ENCODE measurements around the gene SLC7A10.

Gene SLC7A10

DNA sequence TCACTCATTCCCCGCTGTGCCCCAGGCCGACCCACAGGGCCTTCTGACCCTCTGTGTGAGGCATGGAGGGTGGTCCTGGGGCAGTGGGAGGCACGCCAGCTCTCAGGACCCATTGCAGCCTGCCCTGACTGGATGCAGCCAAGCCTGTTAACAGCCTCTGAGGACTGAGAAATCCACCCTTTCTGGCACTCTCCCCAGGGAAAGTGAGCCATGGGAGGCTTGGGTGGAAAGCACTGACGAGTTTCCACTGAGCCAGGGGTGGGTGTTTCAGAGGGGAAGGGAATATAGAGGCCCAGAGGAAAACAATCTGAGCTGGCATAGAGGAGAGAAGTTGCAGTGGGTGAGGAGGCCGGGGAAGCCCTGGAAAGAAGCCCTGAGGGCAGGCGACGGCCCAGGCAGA is 30.6 kb upstream of the SLC7A10 start:
- DNase-seq, result no peak
- intact Hi-C loops (cut with DNase I), result no loop called here

DNA sequence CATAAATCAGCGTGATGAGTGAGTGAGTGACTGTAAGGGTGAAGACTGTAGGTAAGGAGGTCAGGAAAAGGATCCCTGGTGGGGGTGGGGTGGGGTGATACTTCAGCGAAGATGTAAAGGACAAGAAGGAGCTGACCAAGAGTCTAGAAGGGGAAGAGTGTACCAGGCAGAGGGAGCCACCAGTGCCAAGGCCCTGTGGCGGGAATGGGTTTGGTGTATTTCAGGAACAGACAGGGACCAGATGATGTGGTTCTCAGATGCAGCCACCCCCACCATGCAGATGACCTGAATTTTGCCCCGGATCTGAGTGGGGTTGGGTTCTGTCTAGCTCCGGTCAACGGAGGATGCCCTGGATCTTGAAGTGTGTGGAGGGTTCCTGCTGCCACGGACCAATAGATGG is 30.1 kb upstream of the SLC7A10 start:
- DNase-seq, result no peak
- intact Hi-C loops (cut with DNase I), result no loop called here

DNA sequence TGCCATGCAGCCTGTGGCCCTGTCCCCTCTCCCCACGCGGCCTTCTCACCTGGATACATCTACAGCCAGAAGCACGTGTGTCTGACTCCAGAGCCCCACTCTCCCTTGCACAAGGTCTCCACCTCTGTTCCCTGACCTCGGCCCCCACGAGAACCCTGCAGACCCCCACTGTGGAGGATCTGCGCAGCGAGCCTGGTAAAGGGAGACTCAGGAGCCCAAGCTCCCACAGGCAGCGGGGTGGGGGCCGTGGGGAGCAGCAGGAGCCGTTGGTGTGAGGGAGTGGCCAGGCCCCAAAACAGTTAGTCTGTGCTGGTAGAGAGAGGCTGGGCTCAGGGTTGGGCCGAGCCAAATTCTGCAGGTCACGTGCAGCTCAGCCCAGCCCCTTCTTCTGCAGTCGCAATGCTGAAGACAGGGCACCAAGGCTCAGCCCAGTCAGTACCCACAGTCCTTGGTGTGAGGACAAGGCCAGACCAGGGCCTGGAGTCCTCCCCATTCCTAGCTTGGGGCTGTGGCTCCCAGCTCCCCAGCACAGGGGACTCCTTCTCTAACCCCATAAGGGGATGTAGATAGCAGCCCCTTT is 28.7 kb upstream of the SLC7A10 start:
- intact Hi-C loops (cut with DNase I), result no loop called here
- no peak for DNase-seq

DNA sequence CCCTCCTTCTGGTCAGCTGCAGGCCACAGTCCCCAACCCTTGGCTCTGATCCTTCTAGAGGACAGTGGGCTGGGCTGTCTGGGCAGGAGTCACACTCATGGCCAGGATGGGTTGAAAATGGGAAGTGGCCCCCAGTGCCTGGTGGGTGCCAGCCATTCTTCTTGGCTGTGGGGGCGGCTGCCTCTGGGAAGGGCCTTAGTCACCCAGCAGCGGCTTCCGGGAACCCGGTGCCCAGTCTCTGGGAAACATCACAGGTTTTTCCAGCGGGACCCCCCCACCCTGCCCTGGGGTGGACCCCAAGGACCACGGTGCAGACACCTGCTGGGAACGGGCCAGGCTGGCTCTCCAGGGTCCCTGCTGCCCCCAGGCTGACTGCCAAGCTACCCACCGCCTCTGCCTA is 27.3 kb upstream of the SLC7A10 start:
- intact Hi-C loops (cut with DNase I), result no loop called here
- DNase-seq, result peak in 4 of 10 donors; percentile 20 to 62 (median 40)

DNA sequence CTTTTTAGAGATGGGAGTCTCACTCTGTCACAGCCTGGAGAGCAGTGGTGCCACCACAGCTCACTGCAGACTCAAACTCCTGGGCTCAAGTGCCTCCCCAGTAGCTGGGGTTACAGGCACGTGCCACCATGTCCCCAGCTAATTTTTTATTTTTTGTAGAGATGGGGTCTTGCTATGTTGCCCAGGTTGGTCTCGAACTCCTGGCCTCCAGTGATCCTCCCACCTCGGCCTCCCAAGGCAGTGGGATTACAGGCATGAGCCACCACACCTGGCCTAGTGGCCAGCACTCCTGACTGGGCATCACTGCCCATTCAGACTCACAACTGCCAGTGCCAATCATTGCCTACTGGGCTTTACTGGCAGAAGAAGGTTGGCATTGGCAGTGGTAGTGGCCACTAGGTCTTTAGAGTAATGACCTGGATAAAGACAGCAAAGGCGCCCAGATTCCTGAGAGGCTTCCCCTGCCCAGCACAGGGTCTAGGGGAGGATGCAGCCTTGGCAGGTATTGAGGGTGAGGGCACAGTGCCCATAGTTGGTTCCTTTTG is 26.8 kb upstream of the SLC7A10 start:
- DNase-seq, result peak in 3 of 10 donors; percentile 11 to 31 (median 15)
- intact Hi-C loops (cut with DNase I), result no loop called here

DNA sequence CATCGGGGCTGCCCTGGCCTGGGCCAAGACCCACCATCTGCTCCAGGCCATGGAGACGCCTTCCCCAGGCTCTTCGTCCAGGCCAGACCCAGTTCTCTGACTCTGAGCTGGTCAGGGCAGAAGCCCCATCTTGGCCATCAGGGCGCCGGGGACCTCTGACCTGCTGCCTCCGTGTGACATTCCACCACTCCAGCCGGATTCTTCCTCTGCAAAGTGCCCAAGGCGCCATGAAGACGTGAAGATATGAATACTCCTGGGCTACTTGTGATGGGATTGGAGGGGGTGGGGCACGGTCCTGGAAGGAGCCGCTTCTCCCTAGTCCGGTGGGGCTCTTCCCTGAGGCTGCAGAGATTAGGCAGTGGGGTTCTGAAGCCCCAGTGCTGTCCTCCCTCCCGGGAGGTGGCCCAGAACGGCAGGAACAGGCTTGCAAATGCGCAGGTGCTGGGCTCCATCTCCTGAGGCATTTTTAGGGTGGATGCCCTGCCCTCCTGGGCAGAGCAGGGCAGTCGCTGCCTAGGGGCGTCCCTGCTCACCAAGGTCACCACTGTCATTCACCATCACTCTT is 26.0 kb upstream of the SLC7A10 start:
- intact Hi-C loops (cut with DNase I), result no loop called here
- DNase-seq, result peak in 4 of 10 donors; percentile 5 to 59 (median 42)

DNA sequence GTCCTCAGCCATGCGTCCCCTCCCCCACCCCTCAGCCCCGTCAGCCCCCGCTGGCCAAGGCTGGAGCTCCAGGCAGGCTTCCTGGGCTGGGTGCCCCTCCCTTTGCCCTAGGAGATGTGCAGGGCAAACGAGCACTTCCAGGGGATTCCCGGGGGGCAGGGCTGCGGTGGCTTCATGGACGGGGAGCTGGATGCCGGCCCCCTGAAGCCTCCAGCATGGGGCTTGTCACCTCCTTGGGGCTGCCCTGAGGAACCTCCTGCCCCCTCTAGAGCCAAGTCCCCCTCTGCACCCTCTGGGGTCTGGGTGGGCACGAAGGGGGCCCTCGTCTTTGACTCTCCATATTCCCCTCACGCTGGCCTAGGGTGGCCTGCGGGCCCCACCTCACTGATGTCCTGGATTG is 25.4 kb upstream of the SLC7A10 start:
- intact Hi-C loops (cut with DNase I), result no loop called here
- peak in 4 of 10 donors; percentile 10 to 69 (median 38) for DNase-seq

DNA sequence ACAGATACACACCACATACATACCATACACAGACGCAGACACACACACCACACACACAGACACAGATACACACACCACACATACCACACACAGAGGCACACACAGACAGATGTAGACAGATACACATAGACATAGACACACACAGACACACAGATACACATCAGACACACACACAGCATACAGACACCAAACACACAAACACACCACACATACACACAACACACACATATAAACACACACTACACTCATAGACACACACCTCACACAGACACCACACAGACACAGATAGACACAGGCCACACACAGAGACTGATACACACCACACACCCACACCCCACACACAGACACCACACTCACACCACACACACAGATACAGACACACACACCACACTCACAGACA is 24.9 kb upstream of the SLC7A10 start:
- peak in 2 of 10 donors; percentile 2 to 9 for DNase-seq
- intact Hi-C loops (cut with DNase I), result no loop called here

DNA sequence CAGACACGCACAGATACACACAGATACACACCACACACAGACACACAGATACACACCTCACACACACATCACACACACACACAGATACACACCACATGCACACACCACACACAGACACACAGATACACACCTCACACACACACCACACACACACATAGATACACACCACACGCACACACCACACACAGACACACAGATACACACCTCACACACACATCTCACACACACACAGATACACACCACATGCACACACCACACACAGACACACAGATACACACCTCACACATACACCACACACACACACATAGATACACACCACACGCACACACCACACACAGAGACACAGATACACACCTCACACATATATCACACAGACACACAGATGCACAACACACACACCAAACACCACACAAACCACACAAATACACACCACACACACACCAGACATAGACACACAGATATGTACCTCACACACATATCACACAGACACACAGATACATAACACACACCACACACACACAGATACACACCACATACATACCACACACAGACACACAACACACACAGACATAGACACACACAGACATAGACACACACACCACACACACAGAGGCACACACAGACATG is 24.2 kb upstream of the SLC7A10 start:
- intact Hi-C loops (cut with DNase I), result no loop called here
- DNase-seq, result no peak

DNA sequence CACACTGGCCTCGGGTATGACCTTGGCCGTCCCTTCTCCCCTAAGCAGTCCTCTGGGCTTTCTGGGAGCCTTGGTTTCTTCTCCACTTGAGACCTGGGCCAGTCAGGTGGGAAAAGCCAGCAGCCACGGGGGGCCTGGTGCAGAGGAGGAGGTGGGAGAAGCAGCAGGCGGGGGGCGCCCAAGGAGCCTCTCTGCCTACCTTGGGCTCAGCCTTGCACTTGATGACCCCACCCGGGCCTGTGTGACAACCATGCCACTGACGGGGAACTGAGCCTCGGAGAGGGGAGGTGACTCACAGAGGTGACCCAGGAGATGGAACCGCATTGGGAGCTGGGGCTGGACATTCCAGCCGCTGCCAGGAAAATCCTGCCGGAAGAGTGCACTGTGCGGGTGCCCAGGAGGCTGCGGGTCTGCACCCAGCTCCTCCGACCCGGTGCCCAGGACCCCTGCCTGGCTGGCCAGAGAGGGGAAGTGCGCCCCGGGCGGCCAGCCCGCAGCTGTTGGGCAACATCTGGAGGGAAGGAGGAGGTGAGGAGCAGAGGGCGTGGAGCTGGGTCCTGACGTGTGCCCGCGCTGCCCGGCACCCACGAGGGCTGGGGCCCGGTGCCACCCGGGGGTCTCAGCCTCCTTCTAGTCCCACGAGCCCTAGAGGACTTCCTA is 23.4 kb upstream of the SLC7A10 start:
- DNase-seq, result peak in 3 of 10 donors; percentile 23 to 62 (median 62)
- intact Hi-C loops (cut with DNase I), result no loop called here

DNA sequence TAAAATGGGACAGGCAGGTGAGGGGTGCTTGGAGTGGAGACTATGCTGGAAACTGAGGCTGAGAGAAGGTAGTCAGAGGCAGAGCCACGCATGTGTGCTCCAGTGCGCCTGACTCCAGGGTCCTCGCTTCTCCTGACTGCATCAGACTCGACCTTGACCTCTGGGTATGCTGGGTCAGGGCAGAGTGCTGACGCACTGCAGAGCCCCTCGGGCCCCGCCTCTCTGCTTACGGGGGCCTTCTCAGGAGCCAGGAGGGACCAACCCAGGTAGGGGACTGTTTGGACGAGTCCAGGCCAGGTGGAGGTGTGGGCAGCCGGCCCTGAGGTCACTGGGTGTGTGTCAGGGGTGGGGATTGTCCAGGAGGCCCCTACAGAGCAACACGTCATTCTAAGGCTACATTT is 22.9 kb upstream of the SLC7A10 start:
- peak in 3 of 10 donors; percentile 4 to 74 (median 54) for DNase-seq
- intact Hi-C loops (cut with DNase I), result no loop called here

DNA sequence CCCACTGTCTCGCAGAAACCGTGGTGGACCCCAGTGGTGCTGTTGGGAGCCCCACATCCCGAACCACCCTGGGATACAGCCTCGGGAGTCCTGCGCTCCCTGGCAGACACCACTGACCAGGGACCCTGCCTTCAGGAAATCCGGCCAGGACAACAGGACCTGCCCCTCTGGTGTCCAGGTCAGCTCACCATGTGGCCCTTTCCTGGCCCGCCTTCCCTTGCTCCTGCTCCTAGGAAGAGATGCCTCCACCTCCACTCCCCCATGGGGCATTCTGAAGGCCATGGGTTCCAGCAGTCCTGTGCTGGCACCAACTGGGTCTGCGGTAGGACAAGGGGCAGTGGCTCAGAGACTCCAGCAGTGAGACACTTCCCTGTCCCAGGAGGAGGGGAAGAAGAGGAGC is 22.5 kb upstream of the SLC7A10 start:
- peak in 3 of 10 donors; percentile 16 to 73 (median 40) for DNase-seq

DNA sequence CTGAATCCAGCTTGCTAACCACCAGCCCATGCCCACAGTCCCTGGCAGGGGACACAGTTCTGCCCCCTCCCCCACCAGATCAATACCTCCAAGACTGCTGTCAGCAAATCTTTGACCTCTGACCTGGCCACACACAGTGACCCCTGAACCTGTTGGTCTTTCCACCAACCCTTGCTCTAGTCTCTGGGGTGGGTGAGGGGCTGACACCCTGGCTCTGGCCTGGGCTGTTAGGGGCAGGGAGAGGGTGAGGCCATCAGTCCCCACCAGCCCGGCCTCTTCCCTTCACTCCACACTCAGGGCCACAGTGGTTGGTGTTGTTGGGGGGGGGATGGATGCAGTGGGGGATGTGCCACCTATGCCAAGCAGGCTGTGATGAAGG is 21.8 kb upstream of the SLC7A10 start:
- intact Hi-C loops (cut with DNase I), result no loop called here
- peak in 3 of 10 donors; percentile 15 to 54 (median 39) for DNase-seq

More for the DNA sequence above, 22.5 kb upstream of the SLC7A10 start:
- intact Hi-C loops (cut with DNase I), result no loop called here

DNA sequence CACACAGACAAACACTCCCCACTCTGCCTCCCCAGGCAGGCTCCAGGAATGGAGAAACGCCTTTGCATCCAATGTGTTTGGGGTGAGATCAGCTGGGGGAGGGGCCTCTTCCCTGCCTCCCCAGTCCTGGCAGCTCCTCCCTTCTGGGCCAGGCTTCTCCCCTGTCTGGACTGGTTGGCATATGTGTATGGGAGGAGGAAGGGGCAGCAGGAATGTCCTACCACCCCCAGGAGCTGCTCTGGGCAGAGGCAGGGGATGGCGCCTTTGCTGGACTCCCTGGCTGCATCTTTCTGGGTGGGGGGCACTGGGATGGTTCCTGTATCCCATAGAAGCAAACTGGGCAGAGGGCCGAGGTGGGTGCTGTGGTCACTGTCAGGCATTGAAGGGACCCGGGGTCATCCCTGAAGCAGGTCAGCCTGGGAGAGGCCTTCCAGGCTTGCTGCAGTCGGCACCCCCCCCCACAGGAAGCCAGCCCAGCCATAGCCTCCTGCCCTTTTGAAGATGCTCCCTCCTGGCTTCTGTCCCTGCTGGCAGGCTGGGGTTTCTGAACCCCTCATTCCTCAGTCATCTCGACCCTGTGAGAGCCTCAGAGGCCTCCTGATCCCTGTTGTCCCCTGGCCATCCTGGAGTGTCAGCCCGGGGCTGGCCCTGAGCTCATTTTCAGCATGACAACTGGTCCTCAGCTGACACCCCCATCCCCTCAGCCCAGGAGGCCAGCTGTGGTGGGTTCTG is 21.2 kb upstream of the SLC7A10 start:
- DNase-seq, result peak in 3 of 10 donors; percentile 8 to 68 (median 57)

DNA sequence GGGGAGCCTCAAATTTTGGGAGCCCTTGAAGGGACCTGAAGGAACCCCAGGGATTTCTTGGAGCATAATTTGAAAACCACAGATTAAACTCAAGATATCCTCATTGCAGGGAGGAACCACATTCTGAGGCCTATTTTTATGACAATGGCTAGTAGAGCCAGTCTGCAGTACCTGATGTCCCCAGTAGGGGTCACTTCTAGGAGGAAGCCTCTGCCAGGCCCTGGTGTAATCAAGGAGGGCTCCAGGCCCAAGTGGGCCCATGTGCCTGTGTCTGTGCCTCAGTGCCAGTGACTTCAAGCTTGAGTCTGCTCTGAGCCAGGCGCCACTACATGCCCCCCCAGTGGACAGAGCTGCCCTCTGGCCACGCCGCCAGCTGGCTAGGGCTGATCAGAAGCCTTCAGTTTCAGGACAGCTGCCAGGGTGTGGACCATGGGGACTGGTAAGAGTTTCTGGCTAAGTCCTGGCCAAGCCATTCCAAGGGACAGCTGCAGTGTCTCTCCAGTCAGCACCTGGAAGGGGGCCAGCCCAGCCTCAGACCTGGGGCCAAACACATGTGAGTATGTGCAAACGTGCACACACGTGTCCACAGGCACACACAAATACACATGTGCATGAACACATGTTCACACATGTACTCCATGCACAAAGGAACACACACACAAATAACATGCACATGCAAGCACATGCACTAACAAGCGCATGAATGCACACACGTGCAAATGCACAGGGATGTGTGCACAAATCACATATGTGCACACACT is 20.5 kb upstream of the SLC7A10 start:
- intact Hi-C loops (cut with DNase I), result no loop called here
- peak in 3 of 10 donors; percentile 17 to 79 (median 77) for DNase-seq

More for the DNA sequence above, 21.2 kb upstream of the SLC7A10 start:
- intact Hi-C loops (cut with DNase I), result no loop called here

DNA sequence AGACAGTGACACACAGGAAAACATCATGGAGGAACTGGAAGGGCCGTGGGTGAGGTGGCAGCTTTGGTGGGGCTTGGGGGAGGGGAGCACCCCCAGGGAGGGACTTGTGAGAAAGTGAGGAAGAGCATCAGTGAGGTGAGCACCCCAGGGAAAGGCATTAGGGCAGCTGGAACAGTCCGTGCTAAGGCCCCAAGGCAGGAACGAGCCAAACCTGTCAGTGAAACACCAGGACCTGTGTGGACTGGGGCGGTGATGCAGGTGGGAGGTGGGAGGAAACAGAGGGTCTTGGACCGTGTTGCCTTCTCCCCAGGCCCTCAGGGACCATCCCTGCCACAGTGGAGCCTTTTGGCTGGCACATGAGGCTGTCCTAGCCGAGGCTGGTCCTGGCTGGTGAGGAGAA is 17.3 kb upstream of the SLC7A10 start:
- intact Hi-C loops (cut with DNase I), result loop anchor here (5.0 kb wide), 1 partner anchor 529 kb away; no protein-coding TSS in a partner anchor
- peak in 3 of 10 donors; percentile 1 to 49 (median 47) for DNase-seq

DNA sequence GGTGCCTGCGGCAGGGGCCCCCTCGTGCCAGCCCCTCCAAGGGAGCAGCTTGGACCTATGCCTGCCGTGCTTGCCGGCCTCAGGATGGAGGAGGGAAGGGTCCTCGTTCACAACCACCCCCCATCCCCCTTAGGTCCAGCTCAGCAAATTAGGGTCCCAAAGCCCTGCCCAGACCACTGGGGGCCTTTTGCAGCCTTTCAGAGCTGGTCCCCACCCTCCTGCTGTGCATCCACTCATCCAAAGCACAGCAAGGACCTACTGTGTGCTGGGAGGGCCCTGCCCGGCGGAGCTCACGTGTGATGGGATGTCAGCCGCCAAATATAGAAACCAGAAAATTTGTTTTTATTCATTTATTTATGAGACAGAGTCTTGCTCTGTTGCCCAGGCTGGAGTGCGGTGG is 16.5 kb upstream of the SLC7A10 start:
- DNase-seq, result peak in 3 of 10 donors; percentile 7 to 59 (median 46)

DNA sequence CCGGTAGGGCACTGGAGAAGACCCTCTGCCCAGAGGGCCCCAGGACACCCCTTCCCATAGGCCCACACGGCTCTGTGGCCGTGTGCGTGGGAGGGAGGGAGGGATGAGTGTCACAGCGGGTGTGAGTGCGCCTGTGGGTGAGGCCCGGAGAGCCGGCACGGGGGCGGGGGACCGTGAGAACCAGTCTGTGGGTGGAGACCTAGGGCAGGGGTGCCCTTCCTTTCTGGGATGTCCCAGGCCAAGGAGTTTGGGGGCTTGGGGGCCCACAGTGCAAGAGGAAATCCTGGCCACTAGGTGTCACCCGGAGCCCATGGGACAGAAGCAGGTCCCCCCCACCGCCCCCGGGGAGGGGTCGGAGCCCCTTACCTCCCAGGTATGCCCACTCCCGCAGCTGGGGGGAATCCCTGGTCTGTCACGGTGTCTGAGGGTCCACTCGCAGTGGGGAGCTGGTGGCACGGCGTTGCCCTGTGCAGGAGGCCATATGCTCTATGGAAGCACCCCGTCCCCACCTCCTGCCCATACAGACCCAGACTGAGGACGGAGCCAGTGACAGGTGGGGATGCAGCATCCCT is 16.0 kb upstream of the SLC7A10 start:
- peak in 3 of 10 donors; percentile 31 to 79 (median 70) for DNase-seq
- intact Hi-C loops (cut with DNase I), result loop anchor here (2.0 to 5.0 kb wide), 2 partner anchors 165 to 531 kb away; no protein-coding TSS in a partner anchor

More for the DNA sequence above, 16.5 kb upstream of the SLC7A10 start:
- intact Hi-C loops (cut with DNase I), result loop anchor here (5.0 kb wide), 1 partner anchor 530 kb away; no protein-coding TSS in a partner anchor

DNA sequence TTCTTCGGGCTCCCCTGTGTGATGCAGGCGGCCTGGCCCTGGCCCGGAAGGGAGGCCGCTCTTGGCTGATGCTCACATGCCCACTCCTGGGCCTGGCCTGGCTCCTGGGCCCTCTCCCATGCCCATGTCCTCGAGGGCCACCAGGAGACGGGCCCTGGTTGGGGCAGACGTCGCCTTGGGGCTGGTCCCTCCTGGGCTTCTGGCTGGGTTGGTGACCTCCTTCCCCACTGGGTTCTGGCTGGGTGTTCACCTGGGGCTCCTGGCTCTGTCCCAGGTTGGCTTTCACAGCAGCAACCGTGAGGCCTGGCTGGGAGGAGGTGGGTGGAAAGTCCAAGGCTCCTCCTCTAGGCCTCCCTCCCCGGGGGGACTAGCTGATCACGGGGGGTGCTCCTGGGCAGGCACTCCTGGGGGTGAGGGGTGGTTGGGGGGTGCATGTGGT is 15.5 kb upstream of the SLC7A10 start:
- intact Hi-C loops (cut with DNase I), result loop anchor here (2.0 to 5.0 kb wide), 2 partner anchors 166 to 531 kb away; no protein-coding TSS in a partner anchor
- DNase-seq, result peak in 3 of 10 donors; percentile 68 to 81 (median 75)

Measured in posterior cingulate gyrus (tissue), 11 donors.